ENCODE measurements around the gene CMPK2.

Gene CMPK2

GRCh38 chr2:6819668-6820067, 46.0 kb downstream of the CMPK2 start:
- no peaks in the 10 kb centered on the region for H3K4me1 Mint-ChIP-seq (ENCODE audit: low read depth)
- no peaks in the 10 kb centered on the region for H3K36me3 Mint-ChIP-seq
- H3K9me3 Mint-ChIP-seq (ENCODE audit: low read depth): no peaks in the 10 kb centered on the region
- peaks cover 4% of the 10 kb centered on the region for H3K27me3 Mint-ChIP-seq
- no peak overlapping the region for H3K27ac Mint-ChIP-seq
- no peak overlapping the region for H3K4me3 Mint-ChIP-seq

DNA sequence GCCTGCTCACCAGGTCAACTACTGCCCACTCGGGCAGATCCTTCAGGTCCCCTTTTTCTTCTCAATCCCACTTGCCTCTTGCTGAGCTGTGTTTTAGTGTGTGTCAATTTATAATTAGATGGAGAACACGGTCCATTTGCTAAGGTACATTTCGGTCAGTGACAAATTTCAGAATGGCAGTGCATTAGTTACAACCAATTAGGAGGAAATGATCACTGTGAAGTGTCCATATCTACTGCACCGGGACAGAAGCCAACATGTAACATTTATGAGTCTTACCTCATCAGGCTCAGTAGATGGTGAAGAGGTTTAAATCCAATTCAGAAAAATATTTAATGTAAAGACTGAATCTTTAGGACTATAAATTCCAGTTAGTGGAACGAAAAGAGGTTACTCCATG, 47.7 kb downstream of the CMPK2 start:
- peaks cover 4% of the 10 kb centered on the region for H3K27me3 Mint-ChIP-seq
- H3K4me1 Mint-ChIP-seq (ENCODE audit: low read depth): no peaks in the 10 kb centered on the region
- no peaks in the 10 kb centered on the region for H3K36me3 Mint-ChIP-seq
- no peak overlapping the region for H3K4me3 Mint-ChIP-seq
- no peak overlapping the region for H3K27ac Mint-ChIP-seq
- no peaks in the 10 kb centered on the region for H3K9me3 Mint-ChIP-seq (ENCODE audit: low read depth)

DNA sequence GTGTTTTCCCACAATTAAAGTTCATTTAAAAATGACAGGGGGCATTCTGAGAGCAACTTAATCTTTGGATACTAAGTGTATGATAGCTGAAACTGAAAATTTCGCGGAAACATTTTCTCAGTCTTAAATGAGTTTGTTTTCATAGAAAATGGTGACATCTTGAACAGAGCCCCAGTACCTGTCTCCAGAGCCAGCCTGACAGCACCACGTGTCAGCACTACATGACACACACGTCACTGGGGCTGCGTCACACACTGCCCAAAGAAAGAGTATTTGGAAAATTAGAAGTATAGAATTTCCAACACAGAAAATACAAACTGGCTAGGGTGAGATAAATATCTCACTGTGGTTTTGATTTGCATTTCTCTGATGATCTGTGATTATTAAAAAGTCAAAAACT, 50.8 kb downstream of the CMPK2 start:
- H3K4me3 Mint-ChIP-seq: no peak overlapping the region
- H3K36me3 Mint-ChIP-seq: no peaks in the 10 kb centered on the region
- peaks cover 6% of the 10 kb centered on the region for H3K27me3 Mint-ChIP-seq
- H3K27ac Mint-ChIP-seq: no peak overlapping the region
- H3K4me1 Mint-ChIP-seq (ENCODE audit: low read depth): no peaks in the 10 kb centered on the region
- no peaks in the 10 kb centered on the region for H3K9me3 Mint-ChIP-seq (ENCODE audit: low read depth)

DNA sequence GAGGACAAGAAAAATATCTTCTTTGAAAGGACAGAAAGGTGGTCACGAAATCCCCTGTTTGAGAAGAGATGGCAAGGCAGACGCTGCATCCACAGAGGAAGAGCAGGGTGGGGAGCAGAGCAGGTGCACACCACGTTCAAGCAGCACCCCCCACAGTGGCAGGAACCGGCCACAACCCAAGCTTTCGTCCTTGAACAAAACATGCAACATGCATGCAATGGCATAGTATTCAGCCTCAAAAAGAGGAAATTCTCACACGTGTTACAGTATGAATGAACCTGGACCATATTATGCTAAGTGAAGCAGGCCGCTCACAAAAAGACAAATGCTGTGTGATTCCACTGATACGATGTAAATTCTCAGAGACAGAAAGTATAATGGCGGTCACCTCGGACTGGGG, 51.4 kb downstream of the CMPK2 start:
- Mint-ChIP-seq H3K9me3 (ENCODE audit: low read depth) (no peaks in the 10 kb centered on the region), H3K36me3 (no peaks in the 10 kb centered on the region), H3K4me3 (no peak overlapping the region), H3K27ac (no peak overlapping the region), H3K4me1 (ENCODE audit: low read depth) (no peaks in the 10 kb centered on the region), H3K27me3 (peaks cover 6% of the 10 kb centered on the region)

- Mint-ChIP-seq H3K36me3 (no peaks in the 10 kb centered on the region), H3K27ac (no peak overlapping the region), H3K9me3 (ENCODE audit: low read depth) (no peaks in the 10 kb centered on the region), H3K27me3 (peaks cover 9% of the 10 kb centered on the region), H3K4me3 (no peak overlapping the region), H3K4me1 (ENCODE audit: low read depth) (no peaks in the 10 kb centered on the region)
These were observed 52.1 kb downstream of the CMPK2 start for GRCh38 chr2:6813573-6813972.

DNA sequence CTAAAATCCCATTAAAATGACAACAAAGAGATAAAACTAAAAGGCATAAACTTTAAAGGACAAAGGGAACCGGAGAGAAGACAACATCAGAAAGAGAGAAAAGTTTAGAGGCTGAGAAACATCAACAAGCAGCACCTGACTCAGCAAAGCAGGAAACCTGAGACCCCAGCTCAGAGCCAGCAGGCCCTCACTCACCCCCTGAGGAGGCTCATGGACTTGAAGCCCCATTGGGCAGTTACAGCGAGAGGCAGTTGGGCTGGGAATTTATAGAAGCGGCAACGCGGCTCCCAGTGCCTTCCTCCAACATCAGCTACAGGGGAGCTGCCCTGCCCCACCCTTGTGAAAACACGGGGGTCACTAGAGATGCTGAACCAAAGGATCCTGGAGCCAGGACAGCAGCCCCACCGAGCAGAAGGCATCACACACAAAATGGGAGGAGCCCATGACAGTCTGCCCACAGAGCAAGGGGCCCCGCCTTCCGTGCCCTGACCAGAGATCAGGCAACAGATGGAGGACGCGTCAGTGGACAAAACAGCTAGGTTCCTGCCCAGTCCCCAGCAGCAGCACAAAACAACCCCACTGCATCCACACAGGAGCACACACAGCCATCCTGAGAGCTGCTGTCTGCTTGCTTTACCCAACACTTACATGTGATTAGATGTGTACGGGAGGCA, 52.7 kb downstream of the CMPK2 start:
- H3K4me3 Mint-ChIP-seq: no peak overlapping the region
- no peak overlapping the region for H3K27ac Mint-ChIP-seq
- no peaks in the 10 kb centered on the region for H3K36me3 Mint-ChIP-seq
- no peaks in the 10 kb centered on the region for H3K9me3 Mint-ChIP-seq (ENCODE audit: low read depth)
- no peaks in the 10 kb centered on the region for H3K4me1 Mint-ChIP-seq (ENCODE audit: low read depth)
- H3K27me3 Mint-ChIP-seq: peaks cover 9% of the 10 kb centered on the region

- Mint-ChIP-seq H3K36me3 (no peaks in the 10 kb centered on the region), H3K27ac (no peak overlapping the region), H3K9me3 (ENCODE audit: low read depth) (no peaks in the 10 kb centered on the region), H3K27me3 (peaks cover 7% of the 10 kb centered on the region), H3K4me1 (ENCODE audit: low read depth) (no peaks in the 10 kb centered on the region), H3K4me3 (no peak overlapping the region)
These were observed 54.7 kb downstream of the CMPK2 start for GRCh38 chr2:6810961-6811360.

GRCh38 chr2:6808426-6808825, 57.3 kb downstream of the CMPK2 start:
- H3K27ac Mint-ChIP-seq: no peak overlapping the region
- no peaks in the 10 kb centered on the region for H3K4me1 Mint-ChIP-seq (ENCODE audit: low read depth)
- H3K4me3 Mint-ChIP-seq: no peak overlapping the region
- no peaks in the 10 kb centered on the region for H3K36me3 Mint-ChIP-seq
- peaks cover 12% of the 10 kb centered on the region for H3K27me3 Mint-ChIP-seq
- no peaks in the 10 kb centered on the region for H3K9me3 Mint-ChIP-seq (ENCODE audit: low read depth)

GRCh38 chr2:6806604-6807003, 59.1 kb downstream of the CMPK2 start:
- H3K36me3 Mint-ChIP-seq: no peaks in the 10 kb centered on the region
- no peak overlapping the region for H3K4me3 Mint-ChIP-seq
- no peaks in the 10 kb centered on the region for H3K4me1 Mint-ChIP-seq (ENCODE audit: low read depth)
- peaks cover 9% of the 10 kb centered on the region for H3K27me3 Mint-ChIP-seq
- H3K27ac Mint-ChIP-seq: no peak overlapping the region
- H3K9me3 Mint-ChIP-seq (ENCODE audit: low read depth): no peaks in the 10 kb centered on the region

DNA sequence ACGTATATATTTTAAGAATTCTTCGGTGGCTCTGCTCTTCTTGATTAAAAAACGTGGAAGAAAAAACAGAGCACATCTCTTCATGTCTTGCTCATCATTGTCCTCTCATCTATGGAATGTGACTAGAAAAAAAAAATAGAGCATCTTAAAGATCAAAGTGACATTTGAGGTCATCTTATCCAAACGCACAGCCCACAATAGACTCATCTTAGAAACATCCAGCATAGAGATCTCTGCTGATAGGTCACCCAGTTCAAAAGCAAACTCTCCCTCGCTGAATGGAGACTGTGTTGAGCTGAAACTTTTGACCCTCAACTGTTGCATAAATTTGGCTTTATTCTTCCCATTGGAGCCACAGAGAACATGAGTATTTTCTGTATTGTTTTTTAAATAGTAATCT, 65.2 kb downstream of the CMPK2 start:
- H3K4me1 Mint-ChIP-seq (ENCODE audit: low read depth): no peaks in the 10 kb centered on the region
- H3K27me3 Mint-ChIP-seq: peaks cover 5% of the 10 kb centered on the region
- no peak overlapping the region for H3K27ac Mint-ChIP-seq
- no peak overlapping the region for H3K4me3 Mint-ChIP-seq
- no peaks in the 10 kb centered on the region for H3K36me3 Mint-ChIP-seq
- H3K9me3 Mint-ChIP-seq (ENCODE audit: low read depth): no peaks in the 10 kb centered on the region

Data from activated naive CD8-positive, alpha-beta T cell (primary cell).